ENCODE data around the gene NXPE4.

- TF ChIP-seq CTCF (IDR thresholded peaks at IDR 0.05; ENCODE audit: low read depth, low read length) (no peak), EZH2phosphoT487 (IDR thresholded peaks at IDR 0.05; ENCODE audit: low read depth) (no peak)
These were observed 39.5 kb downstream of the NXPE4 start for GRCh38 chr11:114556135-114556534.
